Activated T-helper 1 cell treated with Interleukin-2 at 50 U/mL for 16 hours (primary cell): Measurements from ENCODE around the gene NDUFS8.

Experiments
- DNase-seq: peaks from one replicate; pipeline ENCODE4 v3.0.0-alpha.2; 2020; ENCODE audit warnings: low read depth

NDUFS8 gene

GRCh38 chr11:68080860-68081259 lies 50.4 kb downstream of the NDUFS8 start:
- no peak for DNase-seq

DNA sequence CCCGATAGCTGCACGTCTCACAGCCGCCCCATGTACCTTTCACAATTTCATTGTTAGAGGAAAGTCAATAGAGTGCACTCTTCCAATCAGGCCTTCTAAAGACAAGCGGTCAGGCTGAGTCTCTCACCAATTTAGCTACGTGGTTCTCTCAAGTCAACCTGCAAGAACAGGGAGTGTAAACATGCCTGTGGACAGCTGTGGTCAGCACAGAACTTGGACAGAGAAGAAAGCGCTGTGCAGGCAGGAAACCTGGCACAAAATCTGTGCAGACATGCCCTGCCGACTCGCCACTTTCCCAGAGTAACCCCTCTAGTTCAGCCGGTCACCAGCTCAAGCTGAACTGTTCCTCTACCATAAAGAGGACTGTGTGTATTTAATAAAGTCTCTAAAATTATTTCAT lies 51.2 kb downstream of the NDUFS8 start:
- DNase-seq: no peak

DNA sequence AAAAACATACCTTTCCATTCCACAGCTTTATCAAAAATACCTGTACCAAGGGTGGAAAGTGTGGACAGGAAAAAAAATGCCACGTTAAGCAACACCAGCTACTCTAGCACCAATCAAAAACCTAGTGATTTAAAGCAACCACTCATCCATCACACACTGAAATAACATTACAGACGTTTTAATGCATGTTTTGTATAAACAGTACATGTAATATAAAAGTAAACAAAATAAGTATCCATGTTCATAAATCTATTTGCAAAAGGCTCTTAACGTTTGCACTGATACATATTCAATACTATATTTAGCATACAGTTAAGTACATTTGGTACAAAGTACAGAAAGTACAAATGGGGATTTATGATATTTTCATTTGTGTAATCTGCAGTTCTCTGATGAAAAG lies 52.0 kb downstream of the NDUFS8 start:
- no peak for DNase-seq

GRCh38 chr11:68083517-68083916 lies 53.0 kb downstream of the NDUFS8 start:
- no peak for DNase-seq
